Mammary epithelial cell (primary cell): Measurements from ENCODE around the gene GMPR2.

Experiments used
- CTCF ChIP-seq, 2 donors: IDR thresholded peaks in 1 of 2; conservative IDR thresholded peaks in 1 of 2; 2 replicates each; pipeline ENCODE4 v1.5.1; 2011 to 2012; ENCODE audit warnings: inconsistent platforms in 2 of 2, low read length in 2 of 2, mild to moderate bottlenecking in 2 of 2, control low read depth in 1 of 2, low read depth in 1 of 2; ENCODE audit not compliant: insufficient read depth in 1 of 2; ENCODE audit errors: extremely low read depth in 1 of 2
- EZH2 ChIP-seq: IDR thresholded peaks from 2 replicates; pipeline ENCODE4 v1.6.1; 2012; ENCODE audit warnings: low read length, inconsistent platforms, borderline replicate concordance

- TF ChIP-seq CTCF (conservative IDR thresholded peaks at IDR 0.05 in 1 of 2, IDR thresholded peaks at IDR 0.05 in 1 of 2; ENCODE audit: extremely low read depth in 1 of 2, insufficient read depth in 1 of 2, low read depth in 1 of 2, low read length in 2 of 2) (no peak), EZH2 (no peak)
Observed at GRCh38 chr14:24261969-24262327, 29.2 kb downstream of the GMPR2 start.
